GM23338 (cell line): ENCODE results near the gene GNB5. TPM values are rescaled to one million over a fixed set of nuclear protein-coding genes. Genes with fewer than 3 reads are reported as not detected.

Experiments
- ATAC-seq: fragments of 200-7000 bp; cut with Tn5 transposase; 3 replicates; pipeline ENCODE4 v1.9.1; 2020
- DNase-seq: peaks from one replicate; pipeline ENCODE4 v3.0.0-alpha.2; 2015; ENCODE audit warnings: low spot score
- H2AFZ ChIP-seq: fragments of 200-600 bp; sonication (generic); 2 replicates; pipeline ENCODE4 v1.8.0; 2016; ENCODE audit warnings: antibody characterized with exemption, mild to moderate bottlenecking, moderate library complexity
- H3F3A ChIP-seq: fragments of 200-600 bp; sonication (generic); replicated peaks from 2 replicates; pipeline ENCODE4 v1.8.0; 2017; ENCODE audit warnings: antibody characterized with exemption, mixed run types, low read depth
- H3K27ac ChIP-seq: fragments of 200-600 bp; sonication (generic); 2 replicates; pipeline ENCODE4 v1.6.1; 2016; ENCODE audit warnings: low read depth
- H3K27me3 ChIP-seq: fragments of 200-600 bp; sonication (generic); 2 replicates; pipeline ENCODE4 v1.8.0; 2016; ENCODE audit warnings: mild to moderate bottlenecking, mixed run types, moderate library complexity; ENCODE audit not compliant: insufficient read depth
- H3K36me3 ChIP-seq: fragments of 200-600 bp; sonication (generic); 2 replicates; pipeline ENCODE4 v1.8.0; 2016; ENCODE audit warnings: mild to moderate bottlenecking; ENCODE audit not compliant: insufficient read depth
- H3K4me1 ChIP-seq: fragments of 200-600 bp; sonication (generic); 2 replicates; pipeline ENCODE4 v1.8.0; 2016; ENCODE audit warnings: mild to moderate bottlenecking, moderate library complexity; ENCODE audit not compliant: insufficient read depth
- H3K4me2 ChIP-seq: fragments of 200-600 bp; sonication (generic); 2 replicates; pipeline ENCODE4 v1.7.1; 2017; ENCODE audit warnings: mixed run types
- H3K4me3 ChIP-seq: fragments of 200-600 bp; sonication (generic); 2 replicates; pipeline ENCODE4 v1.6.1; 2016; ENCODE audit warnings: mixed run types
- H3K79me2 ChIP-seq: fragments of 200-600 bp; sonication (generic); replicated peaks from 2 replicates; pipeline ENCODE4 v1.8.0; 2017; ENCODE audit warnings: mild to moderate bottlenecking; ENCODE audit not compliant: insufficient read depth
- H3K9me2 ChIP-seq: fragments of 200-600 bp; sonication (generic); 2 replicates; pipeline ENCODE4 v1.8.0; 2017; ENCODE audit not compliant: insufficient read depth
- H4K20me1 ChIP-seq: fragments of 200-600 bp; sonication (generic); replicated peaks from 2 replicates; pipeline ENCODE4 v1.8.0; 2017; ENCODE audit warnings: mild to moderate bottlenecking; ENCODE audit not compliant: insufficient read depth
- H3K27ac Mint-ChIP-seq: 2 replicates; pipeline ENCODE4 v1.8.0; 2020; ENCODE audit warnings: inconsistent platforms, mild to moderate bottlenecking, moderate library complexity, mixed read lengths
- H3K27me3 Mint-ChIP-seq: 3 replicates; pipeline ENCODE4 v1.8.0; 2022; ENCODE audit warnings: low read depth, mild to moderate bottlenecking, moderate library complexity, mixed read lengths, inconsistent platforms; ENCODE audit not compliant: insufficient read depth, poor library complexity
- H3K36me3 Mint-ChIP-seq: 3 replicates; pipeline ENCODE4 v1.8.0; 2021; ENCODE audit warnings: low read depth, mild to moderate bottlenecking, inconsistent platforms, moderate library complexity, mixed read lengths
- H3K4me1 Mint-ChIP-seq: 3 replicates; pipeline ENCODE4 v1.8.0; 2020; ENCODE audit warnings: mild to moderate bottlenecking, inconsistent platforms, mixed read lengths
- H3K4me3 Mint-ChIP-seq: 3 replicates; pipeline ENCODE4 v1.8.0; 2021; ENCODE audit warnings: moderate library complexity, mild to moderate bottlenecking, inconsistent platforms, mixed read lengths
- H3K9me3 Mint-ChIP-seq: 3 replicates; pipeline ENCODE4 v1.8.0; 2020; ENCODE audit warnings: moderate library complexity, mild to moderate bottlenecking, inconsistent platforms, mixed read lengths
- CTCF ChIP-seq, 2 experiments: fragments of 200-600 bp in 1 of 2; sonication (generic) in 1 of 2; conservative IDR thresholded peaks; 2 replicates each; pipeline versions ENCODE4 v1.5.1 to v1.6.1; 2016 to 2017; ENCODE audit warnings: antibody characterized with exemption in 2 of 2, low read depth in 2 of 2, mild to moderate bottlenecking in 2 of 2, moderate library complexity in 1 of 2
- EZH2 ChIP-seq: fragments of 200-600 bp; sonication (generic); IDR thresholded peaks from one replicate; pipeline ENCODE4 v1.8.0; 2017; ENCODE audit warnings: antibody characterized with exemption, mild to moderate bottlenecking, low read depth; ENCODE audit not compliant: unreplicated experiment
- EZH2phosphoT487 ChIP-seq: fragments of 200-600 bp; sonication (generic); IDR thresholded peaks from one replicate; pipeline ENCODE4 v1.8.1; 2018; ENCODE audit warnings: antibody characterized with exemption; ENCODE audit not compliant: unreplicated experiment
- JUNB ChIP-seq: IDR thresholded peaks from one replicate; pipeline ENCODE4 v1.6.1; 2016; ENCODE audit warnings: antibody characterized with exemption; ENCODE audit not compliant: unreplicated experiment
- NANOG ChIP-seq: IDR thresholded peaks from 2 replicates; pipeline ENCODE4 v1.6.1; 2016; ENCODE audit warnings: antibody characterized with exemption, borderline replicate concordance
- POLR2AphosphoS5 ChIP-seq: IDR thresholded peaks from 2 replicates; pipeline ENCODE4 v1.6.1; 2016; ENCODE audit warnings: antibody characterized with exemption, low read depth
- STAT1 ChIP-seq: IDR thresholded peaks from one replicate; pipeline ENCODE4 v1.6.1; 2016; ENCODE audit warnings: antibody characterized with exemption; ENCODE audit not compliant: unreplicated experiment
- ZNF114 ChIP-seq: fragments of 250-450 bp; sonication (Bioruptor Pico); IDR thresholded peaks from 2 replicates; pipeline ENCODE4 v1.5.0; 2020; ENCODE audit warnings: mild to moderate bottlenecking, moderate library complexity
- ZNF331 ChIP-seq: fragments of 250-450 bp; sonication (Bioruptor Pico); IDR thresholded peaks from 2 replicates; pipeline ENCODE4 v1.5.0; 2020; ENCODE audit warnings: low read depth, mild to moderate bottlenecking, moderate library complexity
- polyA plus RNA-seq: library from polyadenylated mRNA; unstranded; fragments of >200 nt; fragmentation: Nextera tagmentation; extraction: Ambion mirVana; gene quantifications from 2 replicates; pipeline ENCODE4 v1.2.1, GENCODE V29; 2016
- total RNA-seq: library from RNA; depleted of rRNA; stranded (reverse); fragments of >200 nt; shearing (Covaris generic); gene quantifications from 2 replicates; pipeline ENCODE4 v1.2.3, GENCODE V29; 2014
- TF ChIP-seq, protein P1 (sequence below): fragments of 250-450 bp; sonication (Bioruptor Pico); IDR thresholded peaks from 2 replicates; pipeline ENCODE4 v1.5.0; 2020; ENCODE audit warnings: mild to moderate bottlenecking, moderate library complexity
- TF ChIP-seq, protein P2 (sequence below): IDR thresholded peaks from 2 replicates; pipeline ENCODE4 v1.6.1; 2016; ENCODE audit warnings: antibody characterized with exemption
- TF ChIP-seq, protein P3 (sequence below): IDR thresholded peaks from one replicate; pipeline ENCODE4 v1.6.1; 2018; ENCODE audit warnings: antibody characterized with exemption; ENCODE audit not compliant: unreplicated experiment

The GNB5 gene
- total and polyA plus RNA-seq, 2 experiments from 2014 or later, result 23.0 to 40.8 TPM

DNA sequence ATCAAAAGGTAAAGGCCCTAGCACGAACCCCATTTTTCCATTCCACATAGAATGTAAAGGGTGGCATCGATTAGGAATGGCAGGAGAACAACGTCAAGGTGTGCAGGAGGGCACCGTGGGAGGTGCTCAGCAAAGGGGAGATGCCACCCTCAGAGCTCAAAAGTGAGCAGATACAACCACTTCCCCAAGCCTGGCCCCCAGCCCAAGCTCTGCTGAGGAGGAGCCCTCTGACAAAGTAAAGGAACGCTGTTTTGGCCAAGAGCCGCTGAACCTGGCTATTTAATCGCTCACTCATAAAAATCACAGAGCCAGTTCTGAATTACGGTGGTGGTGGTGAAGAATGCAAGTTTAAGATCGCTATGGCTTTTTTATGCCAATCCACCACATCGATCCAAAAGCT, 12.4 kb downstream of the GNB5 start (continued):
- TF ChIP-seq, protein P1, sequence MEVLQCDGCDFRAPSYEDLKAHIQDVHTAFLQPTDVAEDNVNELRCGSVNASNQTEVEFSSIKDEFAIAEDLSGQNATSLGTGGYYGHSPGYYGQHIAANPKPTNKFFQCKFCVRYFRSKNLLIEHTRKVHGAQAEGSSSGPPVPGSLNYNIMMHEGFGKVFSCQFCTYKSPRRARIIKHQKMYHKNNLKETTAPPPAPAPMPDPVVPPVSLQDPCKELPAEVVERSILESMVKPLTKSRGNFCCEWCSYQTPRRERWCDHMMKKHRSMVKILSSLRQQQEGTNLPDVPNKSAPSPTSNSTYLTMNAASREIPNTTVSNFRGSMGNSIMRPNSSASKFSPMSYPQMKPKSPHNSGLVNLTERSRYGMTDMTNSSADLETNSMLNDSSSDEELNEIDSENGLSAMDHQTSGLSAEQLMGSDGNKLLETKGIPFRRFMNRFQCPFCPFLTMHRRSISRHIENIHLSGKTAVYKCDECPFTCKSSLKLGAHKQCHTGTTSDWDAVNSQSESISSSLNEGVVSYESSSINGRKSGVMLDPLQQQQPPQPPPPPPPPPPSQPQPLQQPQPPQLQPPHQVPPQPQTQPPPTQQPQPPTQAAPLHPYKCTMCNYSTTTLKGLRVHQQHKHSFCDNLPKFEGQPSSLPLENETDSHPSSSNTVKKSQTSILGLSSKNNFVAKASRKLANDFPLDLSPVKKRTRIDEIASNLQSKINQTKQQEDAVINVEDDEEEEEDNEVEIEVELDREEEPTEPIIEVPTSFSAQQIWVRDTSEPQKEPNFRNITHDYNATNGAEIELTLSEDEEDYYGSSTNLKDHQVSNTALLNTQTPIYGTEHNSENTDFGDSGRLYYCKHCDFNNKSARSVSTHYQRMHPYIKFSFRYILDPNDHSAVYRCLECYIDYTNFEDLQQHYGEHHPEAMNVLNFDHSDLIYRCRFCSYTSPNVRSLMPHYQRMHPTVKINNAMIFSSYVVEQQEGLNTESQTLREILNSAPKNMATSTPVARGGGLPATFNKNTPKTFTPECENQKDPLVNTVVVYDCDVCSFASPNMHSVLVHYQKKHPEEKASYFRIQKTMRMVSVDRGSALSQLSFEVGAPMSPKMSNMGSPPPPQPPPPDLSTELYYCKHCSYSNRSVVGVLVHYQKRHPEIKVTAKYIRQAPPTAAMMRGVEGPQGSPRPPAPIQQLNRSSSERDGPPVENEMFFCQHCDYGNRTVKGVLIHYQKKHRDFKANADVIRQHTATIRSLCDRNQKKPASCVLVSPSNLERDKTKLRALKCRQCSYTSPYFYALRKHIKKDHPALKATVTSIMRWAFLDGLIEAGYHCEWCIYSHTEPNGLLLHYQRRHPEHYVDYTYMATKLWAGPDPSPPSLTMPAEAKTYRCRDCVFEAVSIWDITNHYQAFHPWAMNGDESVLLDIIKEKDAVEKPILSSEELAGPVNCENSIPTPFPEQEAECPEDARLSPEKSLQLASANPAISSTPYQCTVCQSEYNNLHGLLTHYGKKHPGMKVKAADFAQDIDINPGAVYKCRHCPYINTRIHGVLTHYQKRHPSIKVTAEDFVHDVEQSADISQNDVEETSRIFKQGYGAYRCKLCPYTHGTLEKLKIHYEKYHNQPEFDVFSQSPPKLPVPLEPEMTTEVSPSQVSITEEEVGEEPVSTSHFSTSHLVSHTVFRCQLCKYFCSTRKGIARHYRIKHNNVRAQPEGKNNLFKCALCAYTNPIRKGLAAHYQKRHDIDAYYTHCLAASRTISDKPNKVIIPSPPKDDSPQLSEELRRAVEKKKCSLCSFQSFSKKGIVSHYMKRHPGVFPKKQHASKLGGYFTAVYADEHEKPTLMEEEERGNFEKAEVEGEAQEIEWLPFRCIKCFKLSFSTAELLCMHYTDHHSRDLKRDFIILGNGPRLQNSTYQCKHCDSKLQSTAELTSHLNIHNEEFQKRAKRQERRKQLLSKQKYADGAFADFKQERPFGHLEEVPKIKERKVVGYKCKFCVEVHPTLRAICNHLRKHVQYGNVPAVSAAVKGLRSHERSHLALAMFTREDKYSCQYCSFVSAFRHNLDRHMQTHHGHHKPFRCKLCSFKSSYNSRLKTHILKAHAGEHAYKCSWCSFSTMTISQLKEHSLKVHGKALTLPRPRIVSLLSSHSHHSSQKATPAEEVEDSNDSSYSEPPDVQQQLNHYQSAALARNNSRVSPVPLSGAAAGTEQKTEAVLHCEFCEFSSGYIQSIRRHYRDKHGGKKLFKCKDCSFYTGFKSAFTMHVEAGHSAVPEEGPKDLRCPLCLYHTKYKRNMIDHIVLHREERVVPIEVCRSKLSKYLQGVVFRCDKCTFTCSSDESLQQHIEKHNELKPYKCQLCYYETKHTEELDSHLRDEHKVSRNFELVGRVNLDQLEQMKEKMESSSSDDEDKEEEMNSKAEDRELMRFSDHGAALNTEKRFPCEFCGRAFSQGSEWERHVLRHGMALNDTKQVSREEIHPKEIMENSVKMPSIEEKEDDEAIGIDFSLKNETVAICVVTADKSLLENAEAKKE (CRISPR knock-in tag), result no peak
- TF ChIP-seq CTCF (conservative IDR thresholded peaks at IDR 0.05; ENCODE audit: low read depth in 2 of 2) (no peak), EZH2phosphoT487 (no peak)
- TF ChIP-seq, protein P2, sequence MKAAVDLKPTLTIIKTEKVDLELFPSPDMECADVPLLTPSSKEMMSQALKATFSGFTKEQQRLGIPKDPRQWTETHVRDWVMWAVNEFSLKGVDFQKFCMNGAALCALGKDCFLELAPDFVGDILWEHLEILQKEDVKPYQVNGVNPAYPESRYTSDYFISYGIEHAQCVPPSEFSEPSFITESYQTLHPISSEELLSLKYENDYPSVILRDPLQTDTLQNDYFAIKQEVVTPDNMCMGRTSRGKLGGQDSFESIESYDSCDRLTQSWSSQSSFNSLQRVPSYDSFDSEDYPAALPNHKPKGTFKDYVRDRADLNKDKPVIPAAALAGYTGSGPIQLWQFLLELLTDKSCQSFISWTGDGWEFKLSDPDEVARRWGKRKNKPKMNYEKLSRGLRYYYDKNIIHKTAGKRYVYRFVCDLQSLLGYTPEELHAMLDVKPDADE, result no peak

- H3K27ac ChIP-seq, result no peak overlapping the region
- no peaks in the 10 kb centered on the region for H3K9me2 ChIP-seq
- H3K4me1 ChIP-seq, result peaks cover under 1% of the 10 kb centered on the region; the same call in 1 of the 2 replicates
- H2AFZ ChIP-seq, result no peak overlapping the region
- peaks cover 18% of the 10 kb centered on the region for H3K4me1 Mint-ChIP-seq
- peaks cover under 1% of the 10 kb centered on the region for H4K20me1 ChIP-seq
- no peaks in the 10 kb centered on the region for H3F3A ChIP-seq
- H3K27ac Mint-ChIP-seq, result no peak overlapping the region
- H3K4me3 ChIP-seq, result no peak overlapping the region
- no peak overlapping the region for H3K4me2 ChIP-seq
- no peak for DNase-seq
- no peak overlapping the region for H3K4me3 Mint-ChIP-seq
- no peak for ATAC-seq
- peaks cover 59% of the 10 kb centered on the region for H3K79me2 ChIP-seq
- H3K27me3 Mint-ChIP-seq, result peaks cover 4% of the 10 kb centered on the region
- no peaks in the 10 kb centered on the region for H3K36me3 ChIP-seq
- no peaks in the 10 kb centered on the region for H3K9me3 Mint-ChIP-seq
- no peaks in the 10 kb centered on the region for H3K36me3 Mint-ChIP-seq
- no peaks in the 10 kb centered on the region for H3K27me3 ChIP-seq
- TF ChIP-seq POLR2AphosphoS5 (no peak), JUNB (no peak), STAT1 (no peak), EZH2 (no peak), ZNF114 (CRISPR knock-in tag) (no peak), NANOG (no peak), EZH2phosphoT487 (no peak), ZNF331 (CRISPR knock-in tag) (no peak)
- TF ChIP-seq, protein P3, sequence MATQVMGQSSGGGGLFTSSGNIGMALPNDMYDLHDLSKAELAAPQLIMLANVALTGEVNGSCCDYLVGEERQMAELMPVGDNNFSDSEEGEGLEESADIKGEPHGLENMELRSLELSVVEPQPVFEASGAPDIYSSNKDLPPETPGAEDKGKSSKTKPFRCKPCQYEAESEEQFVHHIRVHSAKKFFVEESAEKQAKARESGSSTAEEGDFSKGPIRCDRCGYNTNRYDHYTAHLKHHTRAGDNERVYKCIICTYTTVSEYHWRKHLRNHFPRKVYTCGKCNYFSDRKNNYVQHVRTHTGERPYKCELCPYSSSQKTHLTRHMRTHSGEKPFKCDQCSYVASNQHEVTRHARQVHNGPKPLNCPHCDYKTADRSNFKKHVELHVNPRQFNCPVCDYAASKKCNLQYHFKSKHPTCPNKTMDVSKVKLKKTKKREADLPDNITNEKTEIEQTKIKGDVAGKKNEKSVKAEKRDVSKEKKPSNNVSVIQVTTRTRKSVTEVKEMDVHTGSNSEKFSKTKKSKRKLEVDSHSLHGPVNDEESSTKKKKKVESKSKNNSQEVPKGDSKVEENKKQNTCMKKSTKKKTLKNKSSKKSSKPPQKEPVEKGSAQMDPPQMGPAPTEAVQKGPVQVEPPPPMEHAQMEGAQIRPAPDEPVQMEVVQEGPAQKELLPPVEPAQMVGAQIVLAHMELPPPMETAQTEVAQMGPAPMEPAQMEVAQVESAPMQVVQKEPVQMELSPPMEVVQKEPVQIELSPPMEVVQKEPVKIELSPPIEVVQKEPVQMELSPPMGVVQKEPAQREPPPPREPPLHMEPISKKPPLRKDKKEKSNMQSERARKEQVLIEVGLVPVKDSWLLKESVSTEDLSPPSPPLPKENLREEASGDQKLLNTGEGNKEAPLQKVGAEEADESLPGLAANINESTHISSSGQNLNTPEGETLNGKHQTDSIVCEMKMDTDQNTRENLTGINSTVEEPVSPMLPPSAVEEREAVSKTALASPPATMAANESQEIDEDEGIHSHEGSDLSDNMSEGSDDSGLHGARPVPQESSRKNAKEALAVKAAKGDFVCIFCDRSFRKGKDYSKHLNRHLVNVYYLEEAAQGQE, result no peak
- TF ChIP-seq, protein P2, result no peak
Observed at GRCh38 chr15:52172869-52173268, 18.3 kb downstream of the GNB5 start.
